ENCODE measurements around the gene CCL3.
A peak's percentile ranks its signal among the peaks of the same experiment; 100 is the strongest.
"Not testable (repeated sequence)": the region's sequence is repeated elsewhere in the genome, so short reads cannot be mapped to it uniquely, and the experiment has no call there.

Gene CCL3

GRCh38 chr17:36124879-36125824 lies 35.2 kb upstream of the CCL3 start:
- peaks cover 17 to 21% of the 10 kb centered on the region in 2 donors for H3K36me3 Mint-ChIP-seq
- ATAC-seq (replicated peaks) (no peak), DNase-seq (no peak)
- H3K4me1 Mint-ChIP-seq = peaks cover 41 to 45% of the 10 kb centered on the region in 2 donors
- H3K4me3 Mint-ChIP-seq = no peak overlapping the region
- peaks cover 12 to 17% of the 10 kb centered on the region in 2 donors for H3K9me3 Mint-ChIP-seq
- H3K27me3 Mint-ChIP-seq = no peaks in the 10 kb centered on the region
- no peak overlapping the region for H3K27ac Mint-ChIP-seq

GRCh38 chr17:36123431-36123830 lies 33.5 kb upstream of the CCL3 start:
- no peaks in the 10 kb centered on the region for H3K27me3 Mint-ChIP-seq
- H3K9me3 Mint-ChIP-seq = peaks cover 12 to 17% of the 10 kb centered on the region in 2 donors
- no peak for ATAC-seq (replicated peaks)
- DNase-seq = no peak
- H3K27ac Mint-ChIP-seq = no peak overlapping the region
- H3K4me3 Mint-ChIP-seq = no peak overlapping the region
- peaks cover 17 to 21% of the 10 kb centered on the region in 2 donors for H3K36me3 Mint-ChIP-seq
- peaks cover 36 to 40% of the 10 kb centered on the region in 2 donors for H3K4me1 Mint-ChIP-seq

GRCh38 chr17:36121099-36121498 lies 31.2 kb upstream of the CCL3 start:
- H3K27ac Mint-ChIP-seq = peak overlapping the region; percentile 22
- H3K27me3 Mint-ChIP-seq, H3K4me3 Mint-ChIP-seq: not testable (repeated sequence)

GRCh38 chr17:36120221-36120620 lies 30.3 kb upstream of the CCL3 start:
- ATAC-seq (replicated peaks) = no peak
- Mint-ChIP-seq H3K36me3 (peaks cover 3% of the 10 kb centered on the region in 2 donors), H3K4me1 (peaks cover 30 to 40% of the 10 kb centered on the region in 2 donors), H3K4me3 (no peak overlapping the region), H3K27ac (no peak overlapping the region), H3K27me3 (no peaks in the 10 kb centered on the region), H3K9me3 (peaks cover 3% of the 10 kb centered on the region in 2 donors)
- no peak for DNase-seq

More at GRCh38 chr17:36121099-36121498, 31.2 kb upstream of the CCL3 start:
- Mint-ChIP-seq H3K4me1 (peaks cover 30 to 38% of the 10 kb centered on the region in 2 donors), H3K36me3 (peaks cover 7 to 10% of the 10 kb centered on the region in 2 donors)
- H3K9me3 Mint-ChIP-seq; DNase-seq; ATAC-seq (replicated peaks): not testable (repeated sequence)

GRCh38 chr17:36118477-36119353 lies 28.8 kb upstream of the CCL3 start:
- Mint-ChIP-seq H3K27ac (peak overlapping the region; percentile 63), H3K4me3 (peak overlapping the region; percentile 61 to 64), H3K4me1 (peaks cover 33 to 43% of the 10 kb centered on the region in 2 donors), H3K27me3 (no peaks in the 10 kb centered on the region), H3K9me3 (peaks cover 6 to 8% of the 10 kb centered on the region in 2 donors), H3K36me3 (peaks cover 0 to 6% of the 10 kb centered on the region in 2 donors)
- DNase-seq (no peak), ATAC-seq (replicated peaks) (peak; percentile 58 to 64)

GRCh38 chr17:36117505-36118382 lies 27.8 kb upstream of the CCL3 start:
- DNase-seq (peak; percentile 43), ATAC-seq (replicated peaks) (peak; percentile 79 to 88)
- peaks cover 8 to 9% of the 10 kb centered on the region in 2 donors for H3K9me3 Mint-ChIP-seq
- peaks cover 31 to 43% of the 10 kb centered on the region in 2 donors for H3K4me1 Mint-ChIP-seq
- H3K27ac Mint-ChIP-seq = peak overlapping the region; percentile 63
- H3K27me3 Mint-ChIP-seq = no peaks in the 10 kb centered on the region
- H3K4me3 Mint-ChIP-seq = peak overlapping the region; percentile 61 to 64
- H3K36me3 Mint-ChIP-seq = peaks cover 2 to 7% of the 10 kb centered on the region in 2 donors

- ATAC-seq (replicated peaks); H3K27me3 Mint-ChIP-seq; H3K4me3 Mint-ChIP-seq; DNase-seq; H3K27ac Mint-ChIP-seq: not testable (repeated sequence)
- Mint-ChIP-seq H3K4me1 (peaks cover 31 to 49% of the 10 kb centered on the region in 2 donors), H3K36me3 (peaks cover 6 to 16% of the 10 kb centered on the region in 2 donors), H3K9me3 (peaks cover 10 to 14% of the 10 kb centered on the region in 2 donors)
Measured at GRCh38 chr17:36115649-36115977, 25.7 kb upstream of the CCL3 start.

GRCh38 chr17:36114971-36115648 lies 25.2 kb upstream of the CCL3 start:
- not testable (repeated sequence) for H3K27me3 Mint-ChIP-seq, H3K4me3 Mint-ChIP-seq

GRCh38 chr17:36113131-36113530 lies 23.2 kb upstream of the CCL3 start:
- Mint-ChIP-seq H3K4me1 (peaks cover 29 to 47% of the 10 kb centered on the region in 2 donors), H3K36me3 (peaks cover 6 to 16% of the 10 kb centered on the region in 2 donors), H3K9me3 (peaks cover 10 to 14% of the 10 kb centered on the region in 2 donors)
- H3K27me3 Mint-ChIP-seq; H3K4me3 Mint-ChIP-seq; DNase-seq; H3K27ac Mint-ChIP-seq; ATAC-seq (replicated peaks): not testable (repeated sequence)

More at GRCh38 chr17:36114971-36115648, 25.2 kb upstream of the CCL3 start:
- Mint-ChIP-seq H3K4me1 (peaks cover 35 to 54% of the 10 kb centered on the region in 2 donors), H3K36me3 (peaks cover 6 to 16% of the 10 kb centered on the region in 2 donors), H3K9me3 (peaks cover 10 to 14% of the 10 kb centered on the region in 2 donors)
- not testable (repeated sequence) for H3K27ac Mint-ChIP-seq; DNase-seq; ATAC-seq (replicated peaks)

GRCh38 chr17:36112572-36112971 lies 22.6 kb upstream of the CCL3 start:
- Mint-ChIP-seq H3K9me3 (peaks cover 10 to 14% of the 10 kb centered on the region in 2 donors), H3K4me1 (peaks cover 28 to 47% of the 10 kb centered on the region in 2 donors), H3K27ac (no peak overlapping the region), H3K36me3 (peaks cover 6 to 16% of the 10 kb centered on the region in 2 donors), H3K4me3 (no peak overlapping the region), H3K27me3 (no peaks in the 10 kb centered on the region)
- no peak for ATAC-seq (replicated peaks)
- no peak for DNase-seq

- Mint-ChIP-seq H3K9me3 (peaks cover 10 to 14% of the 10 kb centered on the region in 2 donors), H3K4me3 (no peak overlapping the region), H3K4me1 (peaks cover 29 to 46% of the 10 kb centered on the region in 2 donors), H3K36me3 (peaks cover 6 to 16% of the 10 kb centered on the region in 2 donors), H3K27ac (no peak overlapping the region), H3K27me3 (no peaks in the 10 kb centered on the region)
- DNase-seq = no peak
- ATAC-seq (replicated peaks) = no peak
Measured at GRCh38 chr17:36111068-36111490, 21.1 kb upstream of the CCL3 start.

GRCh38 chr17:36108265-36108664 lies 18.3 kb upstream of the CCL3 start:
- H3K27me3 Mint-ChIP-seq; H3K4me3 Mint-ChIP-seq; ATAC-seq (replicated peaks); DNase-seq; H3K27ac Mint-ChIP-seq: not testable (repeated sequence)
- Mint-ChIP-seq H3K4me1 (peaks cover 37 to 62% of the 10 kb centered on the region in 2 donors), H3K36me3 (peaks cover 14 to 30% of the 10 kb centered on the region in 2 donors), H3K9me3 (peaks cover 6 to 11% of the 10 kb centered on the region in 2 donors)

- H3K9me3 Mint-ChIP-seq = peaks cover 3 to 8% of the 10 kb centered on the region in 2 donors
Measured at GRCh38 chr17:36107660-36108059, 17.7 kb upstream of the CCL3 start.

More at GRCh38 chr17:36107660-36108059, 17.7 kb upstream of the CCL3 start:
- Mint-ChIP-seq H3K4me3 (no peak overlapping the region), H3K4me1 (peaks cover 43 to 68% of the 10 kb centered on the region in 2 donors), H3K36me3 (peaks cover 11 to 27% of the 10 kb centered on the region in 2 donors), H3K27ac (no peak overlapping the region), H3K27me3 (no peaks in the 10 kb centered on the region)
- ATAC-seq (replicated peaks) (no peak), DNase-seq (no peak)

Measured in stimulated activated naive B cell treated with anti-CD40 and anti-IgM and Interleukin-4, amounts not matched to agents 10 μg/mL and 1 μg/mL and 100 μg/mL, for 72 hours (primary cell).